Small intestine (tissue), 7 donors: ENCODE results near the gene ZBTB5. TPM values are rescaled to one million over a fixed set of nuclear protein-coding genes. Genes with fewer than 3 reads are reported as not detected.

Experiments used
- DNase-seq, 2 donors: peaks; one replicate each; pipeline versions ENCODE4 v3.0.0 to v3.0.0-alpha.2; 2013
- FAIRE-seq: peaks from 2 replicates; lab custom pipeline; 2012; peaks lifted over from hg19 to GRCh38; lab: Jason Lieb, UNC
- H3K27ac ChIP-seq, 3 donors: one replicate each; pipeline ENCODE4 v1.5.1; 2013; ENCODE audit warnings: low read length in 2 of 3, mild to moderate bottlenecking in 2 of 3, control low read depth in 1 of 3, inconsistent platforms in 1 of 3, low read depth in 1 of 3, moderate library complexity in 1 of 3
- H3K27me3 ChIP-seq, 3 donors: one replicate each; pipeline ENCODE4 v1.6.1; 2013; ENCODE audit warnings: low read length in 3 of 3, inconsistent platforms in 1 of 3; ENCODE audit not compliant: control insufficient read depth in 3 of 3, insufficient read depth in 3 of 3
- H3K36me3 ChIP-seq, 3 donors: one replicate each; pipeline ENCODE4 v1.6.1; 2013; ENCODE audit warnings: low read length in 3 of 3, inconsistent platforms in 1 of 3, low read depth in 1 of 3, mild to moderate bottlenecking in 1 of 3, moderate library complexity in 1 of 3; ENCODE audit not compliant: control insufficient read depth in 3 of 3, insufficient read depth in 2 of 3
- H3K4me1 ChIP-seq, 3 donors: one replicate each; pipeline ENCODE4 v1.6.1; 2013; ENCODE audit warnings: low read length in 2 of 3, inconsistent platforms in 1 of 3, low read depth in 1 of 3, mild to moderate bottlenecking in 1 of 3, moderate library complexity in 1 of 3; ENCODE audit not compliant: control insufficient read depth in 3 of 3, insufficient read depth in 2 of 3
- H3K4me3 ChIP-seq, 3 donors: one replicate each; pipeline ENCODE4 v1.5.1; 2013; ENCODE audit warnings: low read length in 3 of 3, control low read depth in 1 of 3, inconsistent platforms in 1 of 3, low read depth in 1 of 3, mild to moderate bottlenecking in 1 of 3, moderate library complexity in 1 of 3
- H3K9me3 ChIP-seq, 2 donors: one replicate each; pipeline ENCODE4 v1.6.1; 2013; ENCODE audit warnings: low read depth in 1 of 2, low read length in 1 of 2; ENCODE audit not compliant: control insufficient read depth in 2 of 2, insufficient read depth in 1 of 2
- WGBS, 3 donors: extraction: QIAGEN DNeasy Blood & Tissue Kit; methylation state at CpG; one replicate each; pipeline ENCODE4 v1.1.7; 2013; 5-methylcytosine and 5-hydroxymethylcytosine counted together
- polyA plus RNA-seq, 4 donors: library from polyadenylated mRNA; stranded (reverse) in 3 of 4; unstranded in 1 of 4; fragments of 200-250 nt in 3 of 4; fragments of 120-200 nt in 1 of 4; gene quantifications; one replicate each; pipeline versions ENCODE4 v1.2.1 to v1.2.3, GENCODE V29; 2013
- donor health status: healthy with polysubstance abuse.
- donor health status: control.
- donor health status: control.
- donor health status: Bipolar disorder and iron deficiency.
- donor health status: healthy.

ZBTB5 gene
- polyA plus RNA-seq, 4 donors = 5.8 to 15.8 (median 6.9) TPM

DNA sequence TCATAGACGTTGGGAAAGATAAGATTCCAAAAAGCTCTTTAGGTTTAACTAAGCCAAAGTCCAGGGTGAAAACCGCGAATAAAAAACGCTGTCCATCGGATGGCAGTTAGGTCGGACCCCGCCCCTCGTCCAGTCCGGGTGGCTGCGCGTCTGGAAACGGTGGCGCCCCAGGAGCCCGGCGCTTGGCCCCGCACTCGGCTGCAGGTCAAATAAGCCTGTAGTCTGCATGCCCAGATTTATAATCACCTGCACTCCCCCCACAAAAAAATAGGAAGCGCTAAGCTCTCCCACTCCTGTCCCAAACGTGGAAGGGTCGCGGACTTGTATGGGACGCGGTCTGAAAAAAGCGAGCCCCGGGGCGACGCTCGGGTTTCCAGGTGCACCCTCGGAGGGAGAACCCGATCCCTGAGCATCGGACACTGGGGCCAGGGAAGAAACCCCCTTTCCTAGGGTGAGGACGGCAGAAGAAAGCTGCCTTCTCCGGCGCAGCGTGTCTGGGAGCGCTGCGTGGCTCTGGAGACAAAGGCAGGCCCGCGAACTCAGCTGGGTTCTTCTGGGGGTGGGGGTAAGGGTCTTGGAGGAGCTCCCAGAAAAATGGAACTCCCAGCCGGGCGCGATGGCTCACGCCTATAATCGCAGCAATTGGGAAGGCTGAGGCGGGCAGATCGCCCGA, 923 bp upstream of the ZBTB5 start:
- Histone ChIP-seq H3K36me3 (peaks cover 0 to 5% (median 0%) of the 10 kb centered on the region in 3 donors), H3K4me1 (peaks cover 0 to 9% (median 4%) of the 10 kb centered on the region in 3 donors), H3K27me3 (no peaks in the 10 kb centered on the region), H3K27ac (peak overlapping the region; percentile 72 to 98 (median 95)), H3K9me3 (no peaks in the 10 kb centered on the region), H3K4me3 (peak overlapping the region; percentile 48 to 73 (median 66))
- FAIRE-seq = no peak
- peak in 1 of 2 donors; percentile 71 for DNase-seq
- WGBS, 3 donors = 0 to 1% (median 0%) methylated on average over 47 of the region's 47 CpGs

DNA sequence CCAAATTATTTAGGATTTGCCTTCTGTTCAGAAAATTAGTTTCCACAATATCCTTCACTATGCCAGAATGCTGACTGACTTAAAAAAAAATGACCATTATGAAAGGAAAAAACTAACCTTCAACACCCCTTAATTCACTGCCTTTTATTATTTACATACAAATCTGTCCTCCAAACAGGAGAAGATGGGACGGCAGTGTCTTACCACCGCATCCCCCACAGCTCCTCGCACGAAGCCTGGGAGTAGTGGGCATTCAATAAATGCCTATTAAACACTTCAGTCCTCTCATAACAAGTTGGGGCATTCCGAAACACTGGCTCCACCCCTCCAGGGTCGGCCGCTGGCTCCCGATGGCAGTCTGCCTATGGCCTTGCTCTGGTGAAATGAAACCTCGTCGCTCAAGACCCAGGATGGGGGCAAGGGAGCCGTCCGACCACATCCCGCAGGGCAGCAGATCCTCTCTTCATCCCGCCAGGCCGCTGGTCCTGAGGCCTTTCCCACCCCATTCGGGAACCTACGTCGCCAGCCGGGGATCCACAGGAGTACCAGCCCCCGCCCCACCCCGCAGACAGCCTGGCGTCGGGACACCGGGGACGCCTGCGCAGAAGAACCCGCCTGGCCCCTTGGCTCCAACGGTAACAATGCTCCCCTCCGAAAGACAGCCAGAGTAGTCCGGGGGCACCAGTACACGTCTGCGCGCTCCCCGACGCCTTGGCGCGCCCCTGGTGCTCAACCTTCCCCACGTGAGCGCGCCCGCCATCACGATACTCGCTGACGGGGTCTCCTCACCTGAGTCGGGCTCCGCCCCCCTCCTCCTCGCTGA, 613 bp downstream of the ZBTB5 start:
- peaks cover 0 to 9% (median 4%) of the 10 kb centered on the region in 3 donors for H3K4me1 ChIP-seq
- H3K9me3 ChIP-seq = no peaks in the 10 kb centered on the region
- H3K36me3 ChIP-seq = peaks cover 0 to 10% (median 0%) of the 10 kb centered on the region in 3 donors
- FAIRE-seq (no peak), DNase-seq (peak; percentile 76 to 91)
- no peaks in the 10 kb centered on the region for H3K27me3 ChIP-seq
- peak overlapping the region; percentile 75 to 94 (median 81) for H3K4me3 ChIP-seq
- H3K27ac ChIP-seq = peak overlapping the region; percentile 75 to 98 (median 98)
- 0% methylated on average over 37 to 47 of the region's 47 CpGs for WGBS, 3 donors

DNA sequence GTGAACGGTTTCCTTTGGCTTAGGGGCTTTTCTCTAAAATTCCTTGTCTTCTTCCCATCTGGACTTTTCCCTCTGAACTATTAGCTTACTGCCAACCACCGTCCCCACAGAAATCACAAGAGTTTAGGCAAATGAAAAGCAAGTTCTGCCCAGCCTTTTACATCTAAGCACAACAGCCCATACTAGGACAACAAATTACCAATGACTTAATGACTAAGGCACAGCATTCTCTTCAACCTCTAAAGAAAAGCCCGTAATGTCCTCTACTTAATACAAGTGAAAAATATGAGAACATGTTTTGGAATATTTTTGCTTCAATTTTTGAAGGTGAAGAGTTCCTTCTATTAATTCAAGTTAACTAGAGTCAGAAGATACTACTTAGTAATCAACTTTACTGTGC, 1.2 kb downstream of the ZBTB5 start:
- DNase-seq = no peak
- 20 to 28% (median 26%) methylated on average over 3 of the region's 3 CpGs for WGBS, 3 donors

DNA sequence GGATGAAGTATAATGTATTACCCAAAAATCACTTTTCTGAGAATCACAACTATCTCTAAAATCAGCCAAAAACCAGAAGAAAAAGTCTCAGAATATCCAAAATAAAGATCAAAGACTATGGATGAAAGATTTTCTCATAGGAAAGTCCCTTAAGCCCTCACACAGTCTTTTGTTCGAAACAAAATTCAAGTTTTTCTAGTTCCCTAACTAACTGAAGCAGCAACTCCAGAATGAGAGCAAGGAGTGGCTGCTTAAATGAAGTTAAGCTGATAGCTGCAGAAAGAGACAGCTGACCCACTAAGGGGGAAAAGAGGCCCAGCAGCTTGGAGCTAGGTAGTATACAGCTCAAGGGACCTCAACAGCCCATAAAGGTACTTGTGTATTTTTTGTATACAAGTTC, 8.4 kb downstream of the ZBTB5 start:
- Histone ChIP-seq H3K4me3 (no peak overlapping the region), H3K36me3 (peaks cover 0 to 24% (median 2%) of the 10 kb centered on the region in 3 donors), H3K27me3 (no peaks in the 10 kb centered on the region), H3K4me1 (peaks cover 0 to 2% (median 0%) of the 10 kb centered on the region in 3 donors), H3K27ac (no peak overlapping the region), H3K9me3 (peaks cover 0 to 14% of the 10 kb centered on the region in 2 donors)
- FAIRE-seq (no peak), DNase-seq (no peak)
- 78 to 90% (median 84%) methylated on average over 1 of the region's 1 CpG for WGBS, 3 donors

More for the DNA sequence above, 1.2 kb downstream of the ZBTB5 start:
- Histone ChIP-seq H3K27me3 (no peaks in the 10 kb centered on the region), H3K9me3 (no peaks in the 10 kb centered on the region), H3K27ac (no peak overlapping the region), H3K4me3 (peak overlapping the region in 2 of 3 donors; percentile 81 to 94), H3K36me3 (peaks cover 0 to 10% (median 0%) of the 10 kb centered on the region in 3 donors), H3K4me1 (peaks cover 0 to 9% (median 4%) of the 10 kb centered on the region in 3 donors)
- FAIRE-seq = no peak

DNA sequence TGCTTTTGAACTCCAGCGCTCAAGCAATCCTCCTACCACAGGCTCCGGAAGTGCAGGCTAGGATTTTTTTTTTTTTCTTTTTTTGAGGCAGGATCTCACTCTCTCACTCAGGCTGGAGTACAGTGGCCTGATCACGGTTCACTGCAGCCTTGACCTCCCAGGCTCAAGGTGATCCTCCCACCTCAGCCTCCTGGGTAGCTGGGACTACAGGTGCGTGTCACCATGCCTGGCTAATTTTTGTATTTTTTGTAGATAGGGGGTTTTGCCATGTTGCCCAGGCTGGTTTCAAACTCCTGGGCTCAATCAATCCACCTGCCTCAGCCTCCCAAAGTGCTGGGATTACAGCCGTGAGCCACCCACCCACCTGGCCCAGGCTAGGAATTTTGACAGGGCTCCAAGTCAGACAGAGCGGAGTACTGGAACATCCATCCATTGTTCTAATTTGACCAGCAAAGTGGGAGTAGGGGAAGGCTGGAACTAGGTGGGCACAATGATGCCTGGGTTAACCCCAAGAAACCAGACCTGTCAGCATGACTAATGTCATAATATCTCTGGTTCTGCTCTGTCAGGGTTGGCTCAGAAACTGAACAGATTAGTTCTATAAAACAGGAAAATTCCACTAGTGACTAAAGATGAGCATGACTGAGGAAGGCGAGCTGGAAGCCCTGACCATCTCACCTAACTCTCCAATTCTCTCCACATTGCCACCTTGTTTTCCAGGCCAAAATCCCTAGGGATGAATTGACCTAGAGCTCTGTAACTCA, 9.2 kb downstream of the ZBTB5 start:
- FAIRE-seq = no peak
- Histone ChIP-seq H3K27ac (no peak overlapping the region), H3K27me3 (no peaks in the 10 kb centered on the region), H3K4me3 (no peak overlapping the region), H3K4me1 (peaks cover 0 to 2% (median 0%) of the 10 kb centered on the region in 3 donors), H3K9me3 (peaks cover 0 to 14% of the 10 kb centered on the region in 2 donors), H3K36me3 (peaks cover 0 to 22% (median 2%) of the 10 kb centered on the region in 3 donors)
- WGBS, 3 donors = 81 to 83% (median 82%) methylated on average over 7 of the region's 7 CpGs
- DNase-seq = no peak

DNA sequence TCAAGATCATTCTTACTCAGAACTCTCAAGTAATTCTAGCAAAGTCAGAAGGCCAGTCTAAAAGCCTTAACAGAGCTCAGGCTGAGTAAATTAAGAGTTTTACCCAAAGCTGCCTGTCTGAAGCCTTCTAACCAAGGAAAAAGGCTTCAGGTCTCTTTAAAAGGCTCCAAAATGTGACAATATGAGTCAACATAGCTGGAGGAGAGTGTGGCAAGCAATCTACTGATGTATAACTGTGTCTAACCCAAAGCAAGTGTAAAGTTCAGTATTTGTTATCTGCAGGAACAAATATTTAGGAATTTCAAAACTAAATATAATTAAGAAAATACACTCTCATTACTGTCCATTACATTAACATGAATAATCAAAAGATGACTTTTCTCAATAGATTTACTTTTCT, 11.0 kb downstream of the ZBTB5 start:
- H3K27ac ChIP-seq = no peak overlapping the region
- peaks cover 2 to 17% (median 2%) of the 10 kb centered on the region in 3 donors for H3K36me3 ChIP-seq
- no peak overlapping the region for H3K4me3 ChIP-seq
- no peak for FAIRE-seq
- H3K27me3 ChIP-seq = no peaks in the 10 kb centered on the region
- H3K4me1 ChIP-seq = peaks cover 0 to 2% (median 0%) of the 10 kb centered on the region in 3 donors
- H3K9me3 ChIP-seq = peaks cover 0 to 14% of the 10 kb centered on the region in 2 donors
- DNase-seq = no peak

DNA sequence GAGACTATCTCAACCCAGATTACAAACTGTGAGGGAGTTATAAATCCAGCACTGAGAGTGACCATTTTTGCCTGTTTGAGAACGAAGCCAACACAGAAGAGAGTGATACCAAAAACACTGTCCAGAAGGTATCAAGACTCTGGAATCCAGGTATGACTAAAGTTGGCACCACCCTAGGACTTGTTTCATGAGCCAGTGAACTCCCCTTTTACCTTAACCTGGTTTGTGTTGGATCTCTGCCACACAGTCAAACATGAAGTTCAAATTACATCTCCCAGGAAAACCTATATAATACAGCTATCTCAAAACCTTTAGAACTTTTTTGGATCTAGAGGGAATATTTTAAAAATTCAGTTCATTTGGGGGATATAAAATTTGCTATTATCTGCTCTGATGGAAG, 11.4 kb downstream of the ZBTB5 start:
- peaks cover 0 to 2% (median 0%) of the 10 kb centered on the region in 3 donors for H3K4me1 ChIP-seq
- no peaks in the 10 kb centered on the region for H3K27me3 ChIP-seq
- WGBS, 3 donors = 85 to 98% (median 93%) methylated on average over 1 of the region's 1 CpG
- H3K9me3 ChIP-seq = peaks cover 0 to 14% of the 10 kb centered on the region in 2 donors
- no peak for FAIRE-seq
- no peak overlapping the region for H3K27ac ChIP-seq
- no peak overlapping the region for H3K4me3 ChIP-seq
- peaks cover 2 to 17% (median 2%) of the 10 kb centered on the region in 3 donors for H3K36me3 ChIP-seq
- DNase-seq = no peak

- peaks cover 2 to 17% (median 2%) of the 10 kb centered on the region in 3 donors for H3K36me3 ChIP-seq
- no peaks in the 10 kb centered on the region for H3K27me3 ChIP-seq
- H3K4me3 ChIP-seq = no peak overlapping the region
- peaks cover 0 to 2% (median 0%) of the 10 kb centered on the region in 3 donors for H3K4me1 ChIP-seq
- WGBS, 3 donors = 89 to 94% (median 92%) methylated on average over 1 of the region's 1 CpG
- DNase-seq (no peak), FAIRE-seq (no peak)
- H3K27ac ChIP-seq = peak overlapping the region in 1 of 3 donors; percentile 30
- H3K9me3 ChIP-seq = peaks cover 0 to 14% of the 10 kb centered on the region in 2 donors
These were observed 12.6 kb downstream of the ZBTB5 start for GRCh38 chr9:37452611-37453010.
